DND-41 (cell line): ENCODE data around the gene CAMK2A.

Experiments
- ATAC-seq: fragments of 200-7000 bp; cut with Tn5 transposase; 3 replicates; pipeline ENCODE4 v1.9.1; 2021; ENCODE audit warnings: low read depth; ENCODE audit not compliant: insufficient read depth
- DNase-seq: peaks from one replicate; pipeline ENCODE4 v3.0.0-alpha.2; 2020
- H2AFZ ChIP-seq: 2 replicates; pipeline ENCODE4 v1.6.0; 2012; ENCODE audit warnings: low read depth, low read length
- H3K27ac ChIP-seq: 2 replicates; pipeline ENCODE4 v1.5.1; 2012; ENCODE audit warnings: low read length, inconsistent platforms
- H3K27me3 ChIP-seq: fragments of 200-600 bp; sonication (generic); 2 replicates; pipeline ENCODE4 v1.6.0; 2012; ENCODE audit warnings: low read length, mild to moderate bottlenecking, inconsistent platforms; ENCODE audit not compliant: insufficient read depth, poor library complexity
- H3K36me3 ChIP-seq: 2 replicates; pipeline ENCODE4 v1.5.1; 2012; ENCODE audit warnings: low read length, inconsistent platforms; ENCODE audit not compliant: insufficient read depth
- H3K4me1 ChIP-seq: 2 replicates; pipeline ENCODE4 v1.5.1; 2012; ENCODE audit warnings: mild to moderate bottlenecking, low read length; ENCODE audit not compliant: insufficient read depth
- H3K4me2 ChIP-seq: 2 replicates; pipeline ENCODE4 v1.6.0; 2012; ENCODE audit warnings: mild to moderate bottlenecking, moderate library complexity, low read length, inconsistent platforms; ENCODE audit not compliant: insufficient read depth
- H3K4me3 ChIP-seq, 2 experiments: fragments of 200-600 bp in 1 of 2; shearing (Covaris generic) in 1 of 2; 2 replicates each; pipeline ENCODE4 v1.5.1; 2012 to 2016; ENCODE audit warnings: inconsistent platforms in 2 of 2, low read length in 2 of 2, mild to moderate bottlenecking in 2 of 2, low read depth in 1 of 2, moderate library complexity in 1 of 2
- H3K79me2 ChIP-seq: 2 replicates; pipeline ENCODE4 v1.6.0; 2012; ENCODE audit warnings: low read length, inconsistent platforms; ENCODE audit not compliant: insufficient read depth
- H3K9ac ChIP-seq: 2 replicates; pipeline ENCODE4 v1.6.0; 2012; ENCODE audit warnings: low read depth, mild to moderate bottlenecking, inconsistent platforms, low read length, moderate library complexity
- H3K9me3 ChIP-seq: 2 replicates; pipeline ENCODE4 v1.5.1; 2012; ENCODE audit warnings: low read length, moderate library complexity, mild to moderate bottlenecking, inconsistent platforms; ENCODE audit not compliant: insufficient read depth, severe bottlenecking
- H4K20me1 ChIP-seq: 2 replicates; pipeline ENCODE4 v1.6.0; 2012; ENCODE audit warnings: low read length; ENCODE audit not compliant: insufficient read depth
- CTCF ChIP-seq: IDR thresholded peaks from 2 replicates; pipeline ENCODE4 v1.5.1; 2012; ENCODE audit warnings: borderline replicate concordance, low read length, moderate library complexity, mild to moderate bottlenecking; ENCODE audit not compliant: poor library complexity, severe bottlenecking; ENCODE audit errors: extremely low read depth
- EZH2 ChIP-seq: IDR thresholded peaks from 3 replicates; pipeline ENCODE4 v1.6.1; 2012; ENCODE audit warnings: borderline replicate concordance, low read depth, mild to moderate bottlenecking, moderate library complexity, low read length, inconsistent platforms; ENCODE audit not compliant: severe bottlenecking

The CAMK2A gene

GRCh38 chr5:150335778-150336177 lies 46.2 kb upstream of the CAMK2A start:
- ATAC-seq, result no peak

GRCh38 chr5:150333400-150333799 lies 43.8 kb upstream of the CAMK2A start:
- Histone ChIP-seq H3K9ac (no peak overlapping the region), H4K20me1 (no peaks in the 10 kb centered on the region), H3K9me3 (no peaks in the 10 kb centered on the region), H3K4me1 (no peaks in the 10 kb centered on the region), H3K27ac (no peak overlapping the region), H3K4me2 (no peak overlapping the region), H3K4me3 (no peak overlapping the region), H3K36me3 (no peaks in the 10 kb centered on the region), H3K27me3 (peaks cover 44% of the 10 kb centered on the region), H3K79me2 (no peaks in the 10 kb centered on the region), H2AFZ (no peak overlapping the region)
- no peak for TF ChIP-seq CTCF
- no peak for TF ChIP-seq EZH2
- DNase-seq (no peak), ATAC-seq (no peak)

More at GRCh38 chr5:150335778-150336177, 46.2 kb upstream of the CAMK2A start:
- no peaks in the 10 kb centered on the region for H3K36me3 ChIP-seq
- no peak overlapping the region for H3K4me3 ChIP-seq
- no peaks in the 10 kb centered on the region for H4K20me1 ChIP-seq
- H3K4me2 ChIP-seq, result no peak overlapping the region
- no peaks in the 10 kb centered on the region for H3K9me3 ChIP-seq
- DNase-seq, result no peak
- H3K9ac ChIP-seq, result no peak overlapping the region
- TF ChIP-seq EZH2 (no peak), CTCF (no peak)
- no peaks in the 10 kb centered on the region for H3K4me1 ChIP-seq
- no peaks in the 10 kb centered on the region for H3K79me2 ChIP-seq
- no peak overlapping the region for H2AFZ ChIP-seq
- peaks cover 32% of the 10 kb centered on the region for H3K27me3 ChIP-seq
- H3K27ac ChIP-seq, result no peak overlapping the region

GRCh38 chr5:150329881-150330876 lies 40.6 kb upstream of the CAMK2A start:
- H2AFZ ChIP-seq, result no peak overlapping the region
- no peak overlapping the region for H3K9ac ChIP-seq
- H3K36me3 ChIP-seq, result no peaks in the 10 kb centered on the region
- H3K27ac ChIP-seq, result no peak overlapping the region
- DNase-seq (peak; percentile 21), ATAC-seq (peak; percentile 57; the same call in 2 of the 3 replicates)
- peaks cover 27% of the 10 kb centered on the region for H3K27me3 ChIP-seq
- no peaks in the 10 kb centered on the region for H3K79me2 ChIP-seq
- no peak overlapping the region for H3K4me3 ChIP-seq
- no peak overlapping the region for H3K4me2 ChIP-seq
- no peaks in the 10 kb centered on the region for H3K9me3 ChIP-seq
- TF ChIP-seq CTCF (no peak), EZH2 (no peak)
- H4K20me1 ChIP-seq, result no peaks in the 10 kb centered on the region
- H3K4me1 ChIP-seq, result no peaks in the 10 kb centered on the region
